ENCODE data around the gene UPF3A. TPM values are rescaled to one million over a fixed set of nuclear protein-coding genes. Genes with fewer than 3 reads are reported as not detected.

UPF3A gene
- total RNA-seq, 6 experiments from 2014 or later = 10.6 to 24.3 (median 14.8) TPM

GRCh38 chr13:114284680-114285079, 3.3 kb downstream of the UPF3A start:
- intact Hi-C loops (cut with DNase I) = no loop called here
- Histone ChIP-seq H3K36me3 (peaks cover 0 to 10% (median 9%) of the 10 kb centered on the region in 4 donors), H3K27me3 (no peaks in the 10 kb centered on the region), H3K4me3 (no peak overlapping the region), H3K9me3 (no peaks in the 10 kb centered on the region), H3K27ac (no peak overlapping the region), H3K4me1 (peaks cover 0 to 21% (median 4%) of the 10 kb centered on the region in 4 donors)
- no peak for ATAC-seq
- no peak for DNase-seq
- WGBS (ENCODE audit: insufficient coverage, low coverage, low lambda C conversion rate, missing lambda C conversion rate) = 88% methylated on average over 6 of the region's 8 CpGs
- TF ChIP-seq, protein P1, sequence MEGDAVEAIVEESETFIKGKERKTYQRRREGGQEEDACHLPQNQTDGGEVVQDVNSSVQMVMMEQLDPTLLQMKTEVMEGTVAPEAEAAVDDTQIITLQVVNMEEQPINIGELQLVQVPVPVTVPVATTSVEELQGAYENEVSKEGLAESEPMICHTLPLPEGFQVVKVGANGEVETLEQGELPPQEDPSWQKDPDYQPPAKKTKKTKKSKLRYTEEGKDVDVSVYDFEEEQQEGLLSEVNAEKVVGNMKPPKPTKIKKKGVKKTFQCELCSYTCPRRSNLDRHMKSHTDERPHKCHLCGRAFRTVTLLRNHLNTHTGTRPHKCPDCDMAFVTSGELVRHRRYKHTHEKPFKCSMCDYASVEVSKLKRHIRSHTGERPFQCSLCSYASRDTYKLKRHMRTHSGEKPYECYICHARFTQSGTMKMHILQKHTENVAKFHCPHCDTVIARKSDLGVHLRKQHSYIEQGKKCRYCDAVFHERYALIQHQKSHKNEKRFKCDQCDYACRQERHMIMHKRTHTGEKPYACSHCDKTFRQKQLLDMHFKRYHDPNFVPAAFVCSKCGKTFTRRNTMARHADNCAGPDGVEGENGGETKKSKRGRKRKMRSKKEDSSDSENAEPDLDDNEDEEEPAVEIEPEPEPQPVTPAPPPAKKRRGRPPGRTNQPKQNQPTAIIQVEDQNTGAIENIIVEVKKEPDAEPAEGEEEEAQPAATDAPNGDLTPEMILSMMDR (IDR thresholded peaks at IDR 0.05) = no peak
- no peak for TF ChIP-seq POLR2A (IDR thresholded peaks at IDR 0.05)

- intact Hi-C loops (cut with DNase I) = no loop called here
- H3K27ac ChIP-seq = no peak overlapping the region
- no peak for DNase-seq
Measured at GRCh38 chr13:114285166-114285808, 3.9 kb downstream of the UPF3A start.

GRCh38 chr13:114286808-114287207, 5.4 kb downstream of the UPF3A start:
- no peak for ATAC-seq
- TF ChIP-seq, protein P1 (IDR thresholded peaks at IDR 0.05) = no peak
- no peak for TF ChIP-seq POLR2A (IDR thresholded peaks at IDR 0.05)
- 95% methylated on average over 4 of the region's 8 CpGs for WGBS (ENCODE audit: insufficient coverage, low coverage, low lambda C conversion rate, missing lambda C conversion rate)
- Histone ChIP-seq H3K36me3 (peaks cover 0 to 22% (median 9%) of the 10 kb centered on the region in 4 donors), H3K4me1 (peaks cover 0 to 11% (median 0%) of the 10 kb centered on the region in 4 donors), H3K9me3 (no peaks in the 10 kb centered on the region), H3K27me3 (no peaks in the 10 kb centered on the region), H3K4me3 (no peak overlapping the region), H3K27ac (no peak overlapping the region)
- DNase-seq = no peak
- intact Hi-C loops (cut with DNase I) = no loop called here

More at GRCh38 chr13:114285166-114285808, 3.9 kb downstream of the UPF3A start:
- ATAC-seq = no peak
- no peak for TF ChIP-seq POLR2A (IDR thresholded peaks at IDR 0.05)
- TF ChIP-seq, protein P1 (IDR thresholded peaks at IDR 0.05) = no peak
- WGBS (ENCODE audit: insufficient coverage, low coverage, low lambda C conversion rate, missing lambda C conversion rate) = 91% methylated on average over 3 of the region's 4 CpGs
- Histone ChIP-seq H3K27me3 (no peaks in the 10 kb centered on the region), H3K9me3 (no peaks in the 10 kb centered on the region), H3K36me3 (peaks cover 0 to 15% (median 9%) of the 10 kb centered on the region in 4 donors), H3K4me3 (no peak overlapping the region), H3K4me1 (peaks cover 0 to 15% (median 2%) of the 10 kb centered on the region in 4 donors)

DNA sequence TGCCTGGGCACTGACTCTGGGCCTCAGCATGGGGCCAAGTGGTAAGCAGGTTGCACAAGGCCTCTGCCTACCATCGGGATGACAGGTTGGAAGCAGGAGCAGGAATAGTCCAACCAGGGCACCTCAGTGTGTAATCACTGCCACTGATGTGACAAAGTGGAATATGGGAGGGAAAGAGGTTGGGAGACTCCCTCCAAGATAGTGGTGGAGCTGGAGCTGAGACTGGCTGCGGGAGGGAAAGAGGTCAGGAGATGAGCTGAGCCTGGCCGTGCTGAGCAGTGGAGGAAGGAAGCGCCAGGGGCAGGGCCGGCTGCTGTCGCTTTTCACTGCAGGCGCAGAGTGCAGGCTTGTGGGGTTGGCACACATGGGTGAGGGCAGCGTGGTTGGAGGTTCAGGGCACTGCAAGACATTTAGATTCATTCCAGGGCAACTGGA, 6.8 kb downstream of the UPF3A start:
- intact Hi-C loops (cut with DNase I) = no loop called here
- Histone ChIP-seq H3K4me1 (peaks cover 0 to 4% (median 0%) of the 10 kb centered on the region in 4 donors), H3K27me3 (no peaks in the 10 kb centered on the region), H3K4me3 (no peak overlapping the region), H3K36me3 (peaks cover 0 to 34% (median 9%) of the 10 kb centered on the region in 4 donors), H3K9me3 (no peaks in the 10 kb centered on the region), H3K27ac (no peak overlapping the region)
- TF ChIP-seq POLR2A (IDR thresholded peaks at IDR 0.05) = no peak
- TF ChIP-seq, protein P1 (IDR thresholded peaks at IDR 0.05) = no peak
- no peak for DNase-seq
- peak in 3 of 4 donors; percentile 43 to 66 (median 52) for ATAC-seq
- WGBS (ENCODE audit: insufficient coverage, low coverage, low lambda C conversion rate, missing lambda C conversion rate) = 80% methylated on average over 7 of the region's 8 CpGs

All from right lobe of liver (tissue), 6 donors.